Stomach (tissue), 4 donors: ENCODE data around the gene CACNG4.

ENCODE experiments used
- POLR2AphosphoS5 ChIP-seq, 3 donors: sonication (generic); formaldehyde crosslinking; IDR thresholded peaks; one replicate each; pipeline ENCODE4 v1.6.1; 2016; ENCODE audit warnings: antibody characterized with exemption in 3 of 3
- TF ChIP-seq, protein P1 (sequence below), 7 experiments: fragments of 450-650 bp in 4 of 7; fragments of 200-600 bp in 3 of 7; sonication (generic) in 3 of 7; IDR thresholded peaks; one replicate each; pipeline ENCODE4 v1.5.1; 2016 to 2019; ENCODE audit warnings: antibody characterized with exemption in 7 of 7, control low read depth in 2 of 7, mild to moderate bottlenecking in 1 of 7

DNA sequence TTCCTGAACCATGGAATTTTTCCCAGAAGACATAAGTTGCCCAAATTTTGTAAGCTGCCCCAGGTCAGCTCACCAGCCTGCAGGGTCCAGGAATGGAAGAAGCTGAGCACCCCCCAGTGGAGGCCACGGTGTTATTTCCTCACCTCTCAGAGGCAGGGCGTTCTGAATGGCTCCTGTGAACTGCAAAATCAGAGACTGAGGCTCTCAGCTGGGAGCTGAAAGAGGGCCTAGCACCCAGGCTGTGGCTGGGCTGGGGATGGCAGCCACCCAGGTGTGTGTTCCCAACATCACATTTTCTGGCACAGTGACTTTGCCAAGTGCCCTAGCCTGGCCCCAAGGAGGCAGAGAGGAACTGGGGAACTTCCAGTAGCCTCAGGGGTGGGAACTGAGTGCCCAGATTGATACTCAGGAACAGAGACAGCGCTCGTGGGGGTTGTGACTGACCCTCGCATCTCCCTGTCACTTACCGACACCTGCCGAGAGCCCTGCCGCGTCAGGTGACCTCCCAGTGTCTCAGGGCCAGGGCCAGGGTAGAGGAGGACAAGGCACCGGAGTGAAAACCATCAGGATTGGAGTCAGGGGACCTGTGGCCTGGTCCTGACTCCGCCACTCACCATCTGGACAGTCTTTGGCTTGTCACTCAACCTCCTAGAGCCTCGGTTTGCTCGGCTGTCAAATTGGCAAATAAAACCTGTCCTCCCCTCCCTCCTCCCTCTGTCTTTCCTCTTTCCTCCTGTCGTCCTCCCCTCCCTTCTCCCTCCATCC lies 11.3 kb downstream of the CACNG4 start:
- TF ChIP-seq, protein P1, sequence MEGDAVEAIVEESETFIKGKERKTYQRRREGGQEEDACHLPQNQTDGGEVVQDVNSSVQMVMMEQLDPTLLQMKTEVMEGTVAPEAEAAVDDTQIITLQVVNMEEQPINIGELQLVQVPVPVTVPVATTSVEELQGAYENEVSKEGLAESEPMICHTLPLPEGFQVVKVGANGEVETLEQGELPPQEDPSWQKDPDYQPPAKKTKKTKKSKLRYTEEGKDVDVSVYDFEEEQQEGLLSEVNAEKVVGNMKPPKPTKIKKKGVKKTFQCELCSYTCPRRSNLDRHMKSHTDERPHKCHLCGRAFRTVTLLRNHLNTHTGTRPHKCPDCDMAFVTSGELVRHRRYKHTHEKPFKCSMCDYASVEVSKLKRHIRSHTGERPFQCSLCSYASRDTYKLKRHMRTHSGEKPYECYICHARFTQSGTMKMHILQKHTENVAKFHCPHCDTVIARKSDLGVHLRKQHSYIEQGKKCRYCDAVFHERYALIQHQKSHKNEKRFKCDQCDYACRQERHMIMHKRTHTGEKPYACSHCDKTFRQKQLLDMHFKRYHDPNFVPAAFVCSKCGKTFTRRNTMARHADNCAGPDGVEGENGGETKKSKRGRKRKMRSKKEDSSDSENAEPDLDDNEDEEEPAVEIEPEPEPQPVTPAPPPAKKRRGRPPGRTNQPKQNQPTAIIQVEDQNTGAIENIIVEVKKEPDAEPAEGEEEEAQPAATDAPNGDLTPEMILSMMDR (IDR thresholded peaks at IDR 0.05): no peak
- no peak for TF ChIP-seq POLR2AphosphoS5 (IDR thresholded peaks at IDR 0.05)
